T-helper 22 cell (primary cell): ENCODE data around the gene DNM3.

Experiments
- DNase-seq: peaks from one replicate; pipeline ENCODE4 v3.0.0-alpha.2; 2020; ENCODE audit warnings: low read depth

Gene DNM3

DNA sequence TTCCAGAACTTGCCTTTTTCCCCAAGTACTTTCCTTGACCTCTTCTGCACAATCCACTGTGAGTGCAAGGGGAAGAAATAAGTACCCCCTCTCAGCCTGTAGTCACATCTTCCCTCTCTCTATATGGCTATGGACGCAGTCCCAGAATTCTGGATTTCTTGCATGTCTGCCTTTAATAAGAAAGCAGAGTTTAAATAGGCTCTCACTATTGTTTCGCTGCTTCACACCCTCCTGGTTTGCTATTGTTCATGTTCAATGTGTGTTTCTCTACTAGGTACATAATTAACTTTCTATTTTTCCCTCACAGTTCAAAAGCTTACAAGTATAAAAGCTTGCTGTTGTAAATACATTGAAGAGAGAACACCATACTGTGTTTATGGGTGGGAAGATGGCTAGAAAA is 397.7 kb downstream of the DNM3 start:
- no peak for DNase-seq

DNA sequence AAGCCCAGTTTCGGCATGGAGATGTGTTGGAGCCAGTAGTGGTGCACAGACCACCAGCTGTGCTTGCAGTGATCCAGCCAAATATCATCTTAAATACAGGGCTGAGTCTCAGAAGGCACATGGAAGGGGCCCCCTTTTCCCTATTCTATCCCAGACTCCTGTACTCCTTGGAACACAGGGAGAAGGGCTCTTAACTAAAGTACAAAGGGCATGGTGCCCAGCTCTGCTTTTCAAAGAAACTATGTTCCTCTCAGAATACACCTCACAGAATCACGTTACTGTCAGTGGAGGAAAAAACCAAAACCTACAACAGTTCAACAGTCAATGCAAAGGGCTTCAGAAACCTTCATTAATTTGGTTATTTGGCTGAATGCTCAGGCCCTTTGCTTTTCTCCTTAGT is 398.6 kb downstream of the DNM3 start:
- no peak for DNase-seq

DNA sequence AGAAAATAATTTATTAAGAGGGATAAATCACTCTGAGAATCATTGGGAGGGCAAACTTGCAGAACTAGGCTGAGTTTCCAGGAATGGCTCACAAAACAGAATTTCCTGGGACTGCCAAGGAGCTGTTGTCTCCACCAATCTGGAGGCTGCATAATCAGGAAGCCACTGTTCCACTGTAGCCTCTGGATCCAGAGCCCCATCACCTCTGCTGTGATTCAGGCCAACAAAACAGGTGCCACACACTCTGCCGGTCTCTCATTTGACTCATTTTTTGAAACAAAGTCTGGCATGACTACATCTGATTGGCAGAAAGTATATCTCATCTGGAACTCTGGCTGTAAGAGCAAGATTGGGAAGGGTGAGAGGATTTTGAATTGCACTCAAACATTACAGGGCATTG is 400.2 kb downstream of the DNM3 start:
- no peak for DNase-seq

DNA sequence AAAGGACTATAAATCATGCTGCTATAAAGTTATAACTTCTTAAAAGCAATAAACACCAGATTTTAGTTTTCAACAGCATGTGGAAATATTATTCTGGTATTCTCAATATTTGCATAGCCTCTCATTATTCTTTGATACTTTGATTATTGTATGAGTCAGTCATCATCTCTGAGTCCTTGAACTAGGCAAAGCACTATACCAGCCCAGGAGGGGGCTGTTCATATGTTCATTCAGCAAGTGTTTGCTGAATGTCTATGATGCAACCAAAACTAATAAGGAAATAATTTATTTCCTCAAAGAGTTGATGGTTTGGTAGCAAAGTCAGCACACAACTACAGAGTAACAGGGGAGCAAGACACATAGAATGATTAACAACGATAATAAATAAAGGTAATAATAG is 403.6 kb downstream of the DNM3 start:
- DNase-seq: no peak

DNA sequence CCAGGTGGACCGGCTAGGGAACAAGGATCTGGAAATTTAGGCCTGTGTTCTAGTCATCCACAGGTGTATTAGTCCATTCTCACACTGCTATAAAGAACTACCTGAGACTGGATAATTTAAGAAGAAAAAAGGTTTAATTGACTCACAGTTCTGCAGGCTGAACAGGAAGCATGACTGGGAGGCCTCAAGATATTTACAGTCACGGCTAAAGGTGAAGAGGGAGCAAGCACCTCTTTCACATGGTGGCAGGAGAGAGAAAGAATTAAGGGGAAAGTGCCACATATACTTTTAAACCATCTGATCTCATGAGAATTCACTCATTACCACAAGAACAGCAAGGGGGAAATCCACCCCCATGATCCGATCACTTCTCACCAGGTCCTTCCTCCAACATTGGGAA is 404.5 kb downstream of the DNM3 start:
- DNase-seq: no peak

DNA sequence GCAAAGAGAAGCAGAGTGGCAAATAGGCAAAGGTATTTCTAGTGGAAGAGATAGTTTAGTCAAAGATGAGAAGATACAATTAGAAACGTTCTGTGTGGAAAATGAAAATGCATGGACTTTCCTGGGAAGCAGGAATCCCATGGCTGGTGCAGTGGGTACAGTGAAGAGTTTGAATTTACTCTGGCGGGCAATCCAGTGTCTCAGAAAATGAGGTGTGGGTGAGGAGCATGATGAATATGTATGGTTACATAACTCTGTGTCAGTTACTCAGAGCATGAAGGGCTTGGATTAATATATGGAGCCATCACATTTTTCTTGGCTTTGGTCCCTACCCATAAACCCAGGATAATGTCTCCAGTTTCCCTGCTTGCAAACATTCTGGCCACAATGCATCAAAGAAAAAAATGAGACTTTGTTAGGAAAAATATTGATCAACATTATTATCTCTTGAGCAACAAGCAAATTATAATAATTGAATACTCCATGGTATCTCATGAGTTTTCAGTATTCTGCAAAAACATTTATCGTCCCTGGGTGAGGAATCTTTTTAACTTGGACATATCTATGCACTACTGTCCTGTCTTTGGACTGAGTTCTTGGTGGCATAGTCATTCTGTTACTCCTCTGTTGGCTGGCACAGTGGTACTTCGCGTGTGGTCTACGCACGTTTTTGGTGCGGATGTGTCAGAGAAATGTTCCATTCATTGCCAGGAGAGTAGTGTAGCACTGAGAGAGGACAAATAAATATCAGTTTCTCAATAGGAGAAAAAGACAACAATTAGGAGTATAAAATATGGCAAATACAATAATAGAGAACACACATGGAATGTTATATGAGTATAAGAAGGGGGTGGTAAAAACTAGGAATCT is 405.5 kb downstream of the DNM3 start:
- DNase-seq: no peak

DNA sequence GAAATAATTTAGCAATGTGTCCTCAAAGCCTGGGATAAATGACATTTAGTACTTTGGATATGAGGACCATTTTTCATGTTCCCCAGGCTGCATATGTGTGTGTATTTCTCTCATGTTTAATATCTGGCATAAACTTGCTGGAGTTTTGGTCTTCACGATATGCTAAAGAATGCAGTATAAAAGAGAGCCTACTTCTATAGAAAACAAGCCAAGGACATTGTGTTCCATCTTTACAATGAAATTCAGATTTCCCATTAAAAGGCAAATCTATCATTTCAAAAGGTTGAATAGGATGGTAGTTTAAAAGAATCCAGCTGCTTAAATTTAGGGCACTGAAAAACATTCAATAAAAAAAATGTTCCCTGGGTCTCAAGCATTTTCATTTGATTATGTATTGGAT is 410.2 kb downstream of the DNM3 start:
- no peak for DNase-seq

DNA sequence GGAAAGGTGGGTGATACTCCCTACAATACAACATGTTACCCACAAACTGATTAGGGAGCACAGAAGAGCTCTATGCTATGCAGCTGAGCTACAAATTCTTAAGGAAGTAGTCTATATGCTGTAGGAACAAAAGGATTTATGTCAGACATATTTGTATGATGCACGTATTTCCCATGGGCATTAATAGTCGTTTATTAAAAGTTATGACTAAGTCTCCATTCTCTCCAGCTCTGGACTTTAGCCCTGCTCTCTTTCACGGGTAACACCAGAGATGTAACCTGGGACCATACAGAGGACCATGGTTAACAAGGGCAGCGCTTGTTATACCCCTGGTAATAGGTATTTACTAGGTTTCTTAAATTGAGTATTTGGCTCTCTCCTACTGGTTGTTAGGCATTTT is 411.0 kb downstream of the DNM3 start:
- no peak for DNase-seq

DNA sequence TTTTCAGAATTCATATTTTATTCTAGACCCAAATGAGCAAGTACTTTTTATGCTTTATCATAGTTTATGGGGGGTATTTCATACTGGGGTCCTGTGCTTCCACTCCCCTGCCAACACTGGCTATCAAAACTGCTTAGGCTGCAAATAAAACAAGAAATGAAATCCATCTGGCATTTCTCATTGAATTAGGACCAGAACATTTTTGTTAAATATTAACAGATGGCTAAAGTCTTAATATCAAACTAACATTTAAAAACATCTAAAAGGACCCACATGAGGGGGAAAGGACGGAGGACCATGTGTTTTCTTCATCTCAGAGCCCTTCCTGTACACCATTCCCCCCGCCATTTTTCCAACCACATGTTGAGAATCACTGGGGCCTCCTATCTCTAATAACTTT is 411.7 kb downstream of the DNM3 start:
- DNase-seq: no peak

DNA sequence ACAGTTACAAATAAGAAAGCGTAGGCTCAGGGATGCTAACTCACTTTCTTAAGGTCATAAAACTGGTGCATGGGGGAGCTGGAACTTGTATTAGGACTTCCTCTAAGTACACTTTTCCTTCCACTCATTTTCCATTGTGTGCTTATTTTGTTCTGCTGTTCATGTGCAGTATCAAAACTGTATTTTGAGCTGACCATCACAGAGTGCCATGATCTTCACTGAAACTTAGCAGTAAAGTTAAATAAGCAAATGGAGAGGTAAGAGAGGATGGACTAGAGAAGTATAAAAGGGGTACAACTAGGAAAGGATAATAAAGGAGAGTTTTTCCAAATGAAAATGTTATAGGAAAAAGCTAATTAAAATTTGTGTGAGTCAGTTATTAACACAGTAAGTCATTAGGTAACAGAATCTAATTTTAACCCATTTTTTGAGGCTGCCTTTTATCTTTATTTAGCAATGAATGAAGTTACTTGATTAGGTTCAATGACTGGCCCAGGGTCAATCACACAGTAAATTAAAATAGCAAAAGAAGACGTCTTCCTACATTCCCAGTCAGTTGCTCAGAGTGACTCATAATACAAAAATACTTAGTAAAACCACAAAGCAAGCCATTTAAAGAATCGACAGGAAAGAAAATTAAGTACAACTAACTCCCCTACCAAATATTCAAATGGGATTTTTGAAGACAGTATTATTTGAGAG is 413.4 kb downstream of the DNM3 start:
- no peak for DNase-seq

DNA sequence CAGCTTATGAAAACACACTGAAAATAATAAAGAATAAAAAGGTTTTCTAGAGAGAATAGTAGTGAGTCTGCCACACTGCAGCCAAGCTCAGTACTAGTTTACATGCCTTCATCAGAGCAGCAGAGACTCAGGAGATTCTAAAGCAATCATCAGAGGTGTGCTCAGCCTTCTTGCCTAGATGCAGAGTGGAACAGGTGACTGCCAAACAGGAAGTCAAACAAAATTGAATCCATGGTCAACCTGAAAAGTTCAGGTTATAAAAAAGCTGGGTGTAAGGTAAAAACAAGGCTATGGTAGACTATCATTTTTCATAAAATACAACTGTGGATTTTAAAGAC is 413.9 kb downstream of the DNM3 start:
- DNase-seq: no peak

DNA sequence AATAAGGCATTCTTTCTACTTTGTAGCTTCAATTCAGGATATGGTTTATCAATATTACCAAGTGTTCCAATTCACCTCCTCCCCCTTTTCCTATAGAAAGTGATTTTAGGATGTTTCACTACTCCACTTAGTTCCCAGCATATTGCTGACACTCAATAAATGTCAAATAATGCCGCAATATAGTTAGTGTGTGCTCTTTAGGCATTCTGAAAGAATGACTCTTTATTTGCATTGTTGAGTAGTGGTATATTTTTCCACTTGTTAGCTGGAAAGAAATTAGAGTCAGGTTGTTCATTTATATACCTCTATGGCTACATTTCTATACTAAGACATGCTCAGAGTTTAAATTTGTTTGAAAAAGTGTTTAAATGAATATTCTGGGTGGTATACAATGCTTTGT is 424.6 kb downstream of the DNM3 start:
- no peak for DNase-seq

DNA sequence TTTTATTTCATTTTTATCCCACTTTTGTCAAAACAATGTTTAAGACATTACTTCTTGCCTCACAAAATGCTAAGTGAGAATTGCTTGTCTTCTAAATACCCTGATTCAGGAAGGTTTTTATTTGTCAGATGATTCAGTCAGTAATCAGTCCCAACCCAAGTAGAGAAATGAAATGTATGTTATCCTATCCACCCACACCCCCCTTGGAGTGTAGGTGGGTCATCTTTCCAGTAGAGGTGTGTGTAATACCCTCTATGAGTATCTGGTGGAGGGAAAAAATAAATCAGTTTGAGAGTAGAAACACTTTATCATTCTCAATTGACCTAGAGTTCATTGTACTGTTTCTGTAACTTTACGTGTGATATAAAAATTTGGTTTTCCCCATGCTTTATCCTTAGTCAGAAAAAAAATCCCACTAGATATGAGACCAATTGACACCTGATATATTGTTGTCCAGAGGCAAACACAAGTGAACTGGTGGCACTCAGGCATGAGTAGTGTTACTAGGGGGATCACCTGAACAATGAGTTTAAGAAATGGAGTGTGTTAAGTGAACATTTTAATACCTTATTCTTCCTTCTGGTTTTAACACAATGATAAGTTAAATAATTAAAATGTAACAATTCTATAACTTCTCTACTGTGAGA is 425.4 kb downstream of the DNM3 start:
- no peak for DNase-seq

DNA sequence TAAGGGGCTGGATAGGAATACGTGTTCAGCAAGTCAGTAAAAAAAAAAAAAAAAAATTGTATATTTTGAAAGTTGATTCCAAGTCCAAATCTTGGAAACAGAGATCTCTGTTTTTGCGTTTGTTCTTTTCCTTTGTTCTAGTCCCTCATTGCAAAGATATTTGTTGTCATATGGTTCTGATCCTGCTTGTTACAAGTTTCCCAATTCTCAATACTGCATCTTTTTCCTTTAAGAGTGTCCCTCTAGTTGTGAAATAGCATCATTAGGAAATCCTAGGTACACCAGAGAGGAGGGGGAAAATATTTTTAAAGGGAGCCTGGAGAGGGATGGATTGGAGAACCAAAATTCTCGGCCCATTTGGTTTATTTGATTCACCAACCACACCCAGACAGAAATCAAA is 426.9 kb downstream of the DNM3 start:
- DNase-seq: no peak

DNA sequence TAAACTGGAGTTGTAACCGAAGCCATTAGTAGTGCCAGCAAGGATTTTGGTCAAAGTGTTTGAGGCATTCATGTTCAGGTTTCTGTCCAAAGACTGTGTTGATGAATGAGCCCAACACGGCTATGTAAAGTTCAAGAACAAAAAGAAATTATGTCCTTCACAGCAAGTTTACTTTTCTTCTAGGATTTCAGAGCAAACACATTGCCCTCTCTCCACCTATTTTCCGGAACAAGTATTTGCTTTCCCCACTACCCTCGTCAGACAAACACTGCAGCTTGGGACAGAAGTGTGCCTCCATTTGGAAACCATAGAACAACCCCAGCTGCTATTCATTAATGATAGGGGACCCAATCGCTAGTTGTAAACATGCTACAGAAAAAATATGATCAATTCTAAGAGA is 427.8 kb downstream of the DNM3 start:
- no peak for DNase-seq

DNA sequence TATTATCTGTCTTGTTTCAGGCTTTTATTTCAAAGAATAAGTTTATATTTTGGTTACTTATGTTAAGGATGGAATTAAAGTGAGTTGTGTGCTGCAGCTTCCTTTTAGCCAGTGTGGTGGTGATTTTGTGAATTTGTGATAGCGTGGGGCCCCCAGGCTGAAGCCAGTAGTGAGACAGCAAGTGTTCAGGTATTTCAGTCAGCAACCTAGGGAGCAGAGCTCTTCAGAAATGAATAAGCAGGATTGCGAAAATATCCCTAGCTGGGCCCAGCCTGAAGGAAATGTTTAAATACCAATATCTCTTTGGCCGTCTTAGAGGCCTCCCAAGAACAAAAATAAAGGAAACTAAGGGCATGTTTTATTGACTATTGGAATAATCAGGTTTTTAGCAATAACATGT is 428.3 kb downstream of the DNM3 start:
- no peak for DNase-seq

DNA sequence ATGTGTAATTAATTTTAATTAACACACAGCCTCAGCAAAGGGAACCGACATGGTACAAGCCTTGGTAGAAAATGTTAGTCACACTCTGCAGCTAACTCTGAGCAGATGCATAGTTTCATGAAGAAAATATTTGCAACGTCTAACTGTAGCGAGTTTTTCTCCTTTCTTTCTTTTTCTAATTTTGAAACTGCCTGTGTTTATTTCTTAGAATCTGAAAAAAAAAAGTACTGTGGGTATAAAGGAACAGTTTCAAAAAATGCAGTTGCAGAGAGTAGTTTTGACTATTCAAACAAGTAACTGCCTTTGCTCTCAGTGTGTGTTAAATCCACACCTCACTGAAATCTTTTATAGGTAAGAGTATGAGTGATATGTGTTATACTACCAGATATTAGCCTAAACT is 429.3 kb downstream of the DNM3 start:
- no peak for DNase-seq

DNA sequence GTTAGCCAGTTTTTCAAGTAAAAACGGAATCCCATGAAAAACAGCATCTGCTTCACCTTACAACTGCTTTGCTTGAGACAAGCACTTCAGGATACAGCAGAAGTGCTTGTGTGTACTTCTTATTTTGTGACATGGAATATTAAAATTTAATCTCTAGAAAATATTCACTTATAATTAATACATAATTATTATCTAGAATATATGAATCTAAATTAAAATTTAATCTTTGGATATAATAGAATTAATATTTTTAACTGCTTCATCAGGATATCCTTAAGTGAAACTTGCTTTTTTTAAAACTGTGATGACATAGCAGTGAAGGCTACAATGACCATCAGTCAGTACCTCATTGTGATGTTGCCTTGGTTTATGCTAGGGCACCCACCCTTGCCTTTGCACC is 430.8 kb downstream of the DNM3 start:
- DNase-seq: no peak

DNA sequence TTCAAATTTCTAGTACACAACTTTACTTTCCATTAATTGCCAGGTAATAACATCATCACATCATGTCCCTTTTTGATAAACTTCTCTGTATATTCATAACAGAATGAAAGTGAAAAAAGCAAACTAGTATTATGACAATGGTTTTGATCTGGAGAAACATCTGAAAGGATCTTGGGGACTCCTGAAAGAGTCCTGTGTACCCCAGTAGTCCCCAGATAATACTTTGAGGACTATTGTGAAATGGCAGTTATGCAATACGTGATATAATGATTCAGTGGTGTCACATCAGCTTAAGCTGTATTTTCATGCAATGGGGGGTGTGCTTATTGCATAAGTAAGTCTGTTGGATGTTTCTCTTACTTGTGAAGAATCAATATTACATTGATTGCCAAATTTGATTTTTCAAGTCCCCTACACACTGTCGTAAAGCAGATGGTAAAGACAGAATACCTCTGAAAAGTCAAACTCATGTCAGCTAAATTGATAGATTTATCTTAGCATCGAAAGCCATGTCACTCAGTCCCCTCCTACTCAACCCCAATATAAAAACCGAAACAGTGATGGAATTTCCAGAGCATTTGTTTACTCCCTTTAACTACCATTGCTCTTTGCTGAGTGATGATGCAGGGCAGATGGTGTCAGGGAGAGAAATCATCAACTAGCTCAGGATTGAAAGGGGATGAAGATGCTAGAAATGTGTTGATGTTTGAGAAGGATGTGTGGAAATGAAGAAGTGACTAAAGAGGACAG is 432.5 kb downstream of the DNM3 start:
- DNase-seq: no peak

DNA sequence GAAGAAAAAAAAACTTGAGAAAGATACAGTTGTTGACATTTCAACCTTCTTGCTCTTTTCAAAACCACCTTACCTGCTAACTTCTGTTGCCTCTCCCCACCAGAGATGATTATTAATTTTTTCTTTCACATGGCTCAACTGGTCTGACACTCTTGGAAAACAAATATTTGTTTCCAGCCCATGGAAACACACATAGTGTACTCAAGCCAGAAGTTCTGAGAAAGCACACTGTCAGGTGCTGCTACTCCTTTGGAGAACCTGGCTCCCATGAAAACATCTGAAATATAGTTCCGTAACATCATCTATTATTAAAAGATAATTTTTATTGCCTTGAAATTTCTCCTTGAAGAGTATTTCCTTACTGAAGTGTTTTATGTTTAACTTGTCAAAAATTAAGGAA is 434.2 kb downstream of the DNM3 start:
- DNase-seq: no peak

DNA sequence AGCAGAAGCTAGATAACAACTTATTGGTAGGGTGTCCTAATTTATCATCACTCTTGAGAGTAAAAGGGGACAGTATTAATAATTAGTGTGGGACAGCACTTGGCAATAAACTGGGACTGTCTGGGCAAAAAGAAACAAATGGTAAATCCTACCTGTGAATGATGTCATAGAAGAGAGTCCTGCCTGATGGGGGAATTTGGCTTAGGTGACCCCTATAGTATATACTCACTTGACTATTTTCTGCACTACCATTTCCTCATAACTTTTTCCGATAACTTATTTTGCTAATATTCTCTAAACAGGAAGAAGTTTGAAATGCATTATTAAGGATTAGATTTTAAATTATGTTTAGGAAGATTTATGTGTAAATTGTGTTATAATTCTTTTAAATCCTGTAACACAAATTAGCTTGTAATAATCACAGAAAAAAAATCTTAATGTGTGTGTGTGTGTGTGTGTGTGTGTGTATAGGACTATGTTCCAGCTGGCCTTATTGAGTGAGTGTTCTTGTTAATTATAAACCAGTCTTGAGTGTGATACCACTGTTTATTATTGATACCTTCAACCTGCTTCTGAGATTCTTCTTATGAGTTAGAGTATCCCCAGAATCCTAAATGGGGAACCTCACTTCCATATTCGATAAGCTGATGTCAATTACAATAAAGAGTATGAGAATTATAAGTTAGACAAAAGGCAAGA is 435.0 kb downstream of the DNM3 start:
- no peak for DNase-seq

DNA sequence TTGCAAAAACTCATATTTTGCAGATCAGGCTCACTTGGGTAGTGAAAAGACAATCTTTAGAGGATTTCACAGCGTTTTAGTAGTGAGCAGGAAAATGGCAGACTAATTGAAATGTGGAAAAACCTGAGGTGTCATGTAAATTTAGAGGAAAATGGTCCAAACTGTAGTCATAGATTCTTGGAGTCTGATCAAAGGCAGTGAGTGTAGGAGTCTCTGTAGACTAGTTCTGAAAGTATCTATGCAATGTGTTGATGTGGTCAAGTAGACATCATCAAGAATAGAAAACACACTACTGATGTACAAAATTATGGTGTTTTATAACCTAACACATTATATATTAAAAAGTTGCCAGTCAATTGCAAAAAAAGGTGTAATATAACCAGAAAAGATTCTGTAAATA is 436.0 kb downstream of the DNM3 start:
- DNase-seq: no peak
